ENCODE measurements around the gene PIGK.

PIGK gene

DNA sequence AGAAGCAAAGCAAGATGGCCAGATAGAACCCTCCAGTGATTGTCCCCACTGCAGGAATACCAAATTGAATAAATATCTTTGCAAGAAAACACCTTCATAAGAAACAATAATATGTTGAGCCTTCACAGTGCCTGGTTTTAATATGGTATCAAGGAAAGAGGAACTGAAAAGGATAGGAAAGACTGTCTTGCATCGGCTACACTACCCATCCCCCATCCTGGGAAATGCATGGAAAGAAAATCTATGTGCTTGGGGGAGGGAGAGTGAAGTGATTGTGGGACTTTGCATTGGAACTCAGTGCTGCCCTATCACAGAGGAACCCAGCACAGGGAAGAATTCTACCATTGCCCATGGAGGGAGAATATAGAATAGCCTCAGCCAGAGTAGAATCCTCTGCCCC lies 34.0 kb upstream of the PIGK start (continued):
- TF ChIP-seq ZBTB11 (tag by site-specific recombination; conservative IDR thresholded peaks at IDR 0.05; ENCODE audit: low read depth) (no peak), ZNF184 (tag by site-specific recombination; IDR thresholded peaks at IDR 0.05) (no peak), ZNF416 (tag by site-specific recombination; IDR thresholded peaks at IDR 0.05) (no peak), SALL2 (tag by site-specific recombination; IDR thresholded peaks at IDR 0.05; ENCODE audit: borderline replicate concordance) (no peak), ZNF629 (tag by site-specific recombination; IDR thresholded peaks at IDR 0.05) (no peak)

- no peaks in the 10 kb centered on the region for H3K36me3 ChIP-seq (ENCODE audit: control insufficient read depth in 2 of 2, insufficient read depth in 1 of 2, low read length in 2 of 2)
- ChIA-PET POLR2A (no interaction called here), CTCF (no interaction called here)
- H3K27ac ChIP-seq (ENCODE audit: extremely low read depth, low read depth, low read length), result no peak overlapping the region
- no peaks in the 10 kb centered on the region for H3K9me3 ChIP-seq (ENCODE audit: control insufficient read depth, insufficient read depth, low read depth, low read length)
- H3K4me1 ChIP-seq (ENCODE audit: control insufficient read depth, insufficient read depth, low read length), result no peaks in the 10 kb centered on the region
- H3K4me3 ChIP-seq (ENCODE audit: low read depth, low read length), result no peak overlapping the region
- TF ChIP-seq KLF1 (tag by site-specific recombination; IDR thresholded peaks at IDR 0.05) (no peak), CTCF (tag by site-specific recombination; IDR thresholded peaks at IDR 0.05) (no peak), ZNF121 (tag by site-specific recombination; IDR thresholded peaks at IDR 0.05) (no peak), ZNF37A (tag by site-specific recombination; IDR thresholded peaks at IDR 0.05) (no peak), ZSCAN4 (tag by site-specific recombination; IDR thresholded peaks at IDR 0.05) (no peak), SCRT1 (tag by site-specific recombination; IDR thresholded peaks at IDR 0.05; ENCODE audit: borderline replicate concordance) (no peak), RBAK (tag by site-specific recombination; IDR thresholded peaks at IDR 0.05) (no peak), FEZF1 (tag by site-specific recombination; IDR thresholded peaks at IDR 0.05) (no peak), ZNF157 (tag by site-specific recombination; IDR thresholded peaks at IDR 0.05) (no peak), ZNF530 (tag by site-specific recombination; IDR thresholded peaks at IDR 0.05; ENCODE audit: low read depth) (no peak), ZNF660 (tag by site-specific recombination; IDR thresholded peaks at IDR 0.05) (no peak), ZNF146 (tag by site-specific recombination; IDR thresholded peaks at IDR 0.05) (no peak), ZNF664 (tag by site-specific recombination; IDR thresholded peaks at IDR 0.05) (no peak), ZNF221 (tag by site-specific recombination; IDR thresholded peaks at IDR 0.05; ENCODE audit: borderline replicate concordance) (no peak), ZNF132 (tag by site-specific recombination; IDR thresholded peaks at IDR 0.05; ENCODE audit: borderline replicate concordance) (no peak), ZNF2 (tag by site-specific recombination; IDR thresholded peaks at IDR 0.05) (no peak)
- TF ChIP-seq, protein P1, sequence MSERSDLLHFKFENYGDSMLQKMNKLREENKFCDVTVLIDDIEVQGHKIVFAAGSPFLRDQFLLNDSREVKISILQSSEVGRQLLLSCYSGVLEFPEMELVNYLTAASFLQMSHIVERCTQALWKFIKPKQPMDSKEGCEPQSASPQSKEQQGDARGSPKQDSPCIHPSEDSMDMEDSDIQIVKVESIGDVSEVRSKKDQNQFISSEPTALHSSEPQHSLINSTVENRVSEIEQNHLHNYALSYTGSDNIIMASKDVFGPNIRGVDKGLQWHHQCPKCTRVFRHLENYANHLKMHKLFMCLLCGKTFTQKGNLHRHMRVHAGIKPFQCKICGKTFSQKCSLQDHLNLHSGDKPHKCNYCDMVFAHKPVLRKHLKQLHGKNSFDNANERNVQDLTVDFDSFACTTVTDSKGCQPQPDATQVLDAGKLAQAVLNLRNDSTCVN (tag by site-specific recombination; optimal IDR thresholded peaks at IDR 0.05), result no peak
- TF ChIP-seq, protein P2, sequence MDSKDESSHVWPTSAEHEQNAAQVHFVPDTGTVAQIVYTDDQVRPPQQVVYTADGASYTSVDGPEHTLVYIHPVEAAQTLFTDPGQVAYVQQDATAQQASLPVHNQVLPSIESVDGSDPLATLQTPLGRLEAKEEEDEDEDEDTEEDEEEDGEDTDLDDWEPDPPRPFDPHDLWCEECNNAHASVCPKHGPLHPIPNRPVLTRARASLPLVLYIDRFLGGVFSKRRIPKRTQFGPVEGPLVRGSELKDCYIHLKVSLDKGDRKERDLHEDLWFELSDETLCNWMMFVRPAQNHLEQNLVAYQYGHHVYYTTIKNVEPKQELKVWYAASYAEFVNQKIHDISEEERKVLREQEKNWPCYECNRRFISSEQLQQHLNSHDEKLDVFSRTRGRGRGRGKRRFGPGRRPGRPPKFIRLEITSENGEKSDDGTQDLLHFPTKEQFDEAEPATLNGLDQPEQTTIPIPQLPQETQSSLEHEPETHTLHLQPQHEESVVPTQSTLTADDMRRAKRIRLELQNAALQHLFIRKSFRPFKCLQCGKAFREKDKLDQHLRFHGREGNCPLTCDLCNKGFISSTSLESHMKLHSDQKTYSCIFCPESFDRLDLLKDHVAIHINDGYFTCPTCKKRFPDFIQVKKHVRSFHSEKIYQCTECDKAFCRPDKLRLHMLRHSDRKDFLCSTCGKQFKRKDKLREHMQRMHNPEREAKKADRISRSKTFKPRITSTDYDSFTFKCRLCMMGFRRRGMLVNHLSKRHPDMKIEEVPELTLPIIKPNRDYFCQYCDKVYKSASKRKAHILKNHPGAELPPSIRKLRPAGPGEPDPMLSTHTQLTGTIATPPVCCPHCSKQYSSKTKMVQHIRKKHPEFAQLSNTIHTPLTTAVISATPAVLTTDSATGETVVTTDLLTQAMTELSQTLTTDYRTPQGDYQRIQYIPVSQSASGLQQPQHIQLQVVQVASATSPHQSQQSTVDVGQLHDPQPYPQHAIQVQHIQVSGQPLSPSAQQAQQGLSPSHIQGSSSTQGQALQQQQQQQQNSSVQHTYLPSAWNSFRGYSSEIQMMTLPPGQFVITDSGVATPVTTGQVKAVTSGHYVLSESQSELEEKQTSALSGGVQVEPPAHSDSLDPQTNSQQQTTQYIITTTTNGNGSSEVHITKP (tag by site-specific recombination; IDR thresholded peaks at IDR 0.05), result no peak
Measured at GRCh38 chr1:77250126-77250525, 30.9 kb upstream of the PIGK start.
